HepG2 (cell line): ENCODE data around the gene PANX1. TPM values are rescaled to one million over a fixed set of nuclear protein-coding genes. Genes with fewer than 3 reads are reported as not detected.

Experiments used
- ASH2L ChIP-seq: fragments of 300-600, 200-600 bp; sonication (generic); IDR thresholded peaks from 2 replicates; pipeline ENCODE4 v1.7.0; 2017; ENCODE audit warnings: low read depth, mild to moderate bottlenecking, moderate library complexity, mixed read lengths, low read length; ENCODE audit not compliant: insufficient read length
- GLI4 ChIP-seq: sonication (generic); formaldehyde crosslinking; IDR thresholded peaks from 2 replicates; pipeline ENCODE4 v1.5.1; 2020; ENCODE audit warnings: missing genetic modification reagents, mild to moderate bottlenecking, moderate library complexity, borderline replicate concordance
- MAFK ChIP-seq, 2 experiments: IDR thresholded peaks in 1 of 2; conservative IDR thresholded peaks in 1 of 2; 2 replicates each; pipeline ENCODE4 v1.6.1; 2011; ENCODE audit warnings: improper control_type of control experiment in 2 of 2, low read length in 2 of 2
- MIXL1 ChIP-seq: IDR thresholded peaks from 2 replicates; pipeline ENCODE4 v1.6.1; 2016
- NKX3-1 ChIP-seq: sonication (generic); formaldehyde crosslinking; IDR thresholded peaks from 2 replicates; pipeline ENCODE4 v1.5.0; 2020; ENCODE audit warnings: missing genetic modification reagents
- NR2F1 ChIP-seq, 2 experiments: fragments of 450-650 bp in 1 of 2; formaldehyde crosslinking in 1 of 2; IDR thresholded peaks; 2 replicates each; pipeline versions ENCODE4 v1.5.0 to v1.6.1; 2016 to 2020; ENCODE audit warnings: mild to moderate bottlenecking in 1 of 2, missing compliant biosample characterization in 1 of 2, missing genetic modification reagents in 1 of 2, moderate library complexity in 1 of 2
- PITX1 ChIP-seq: sonication (generic); formaldehyde crosslinking; IDR thresholded peaks from 2 replicates; pipeline ENCODE4 v1.5.1; 2020; ENCODE audit warnings: mild to moderate bottlenecking, missing genetic modification reagents
- PPARG ChIP-seq: conservative IDR thresholded peaks from 2 replicates; pipeline ENCODE4 v1.6.1; 2016; ENCODE audit warnings: missing biosample characterization, missing genetic modification reagents
- RBM22 ChIP-seq: fragments of 200-400 bp; formaldehyde crosslinking; optimal IDR thresholded peaks from 2 replicates; pipeline ENCODE3; 2017; ENCODE audit warnings: mild to moderate bottlenecking, low read length, moderate library complexity
- REPIN1 ChIP-seq: sonication (generic); formaldehyde crosslinking; IDR thresholded peaks from 2 replicates; pipeline ENCODE4 v1.8.0; 2022; ENCODE audit warnings: missing genetic modification reagents, low read depth, mild to moderate bottlenecking, borderline replicate concordance
- ZNF335 ChIP-seq: sonication (generic); formaldehyde crosslinking; IDR thresholded peaks from 2 replicates; pipeline ENCODE4 v1.4.0; 2020; ENCODE audit warnings: missing genetic modification reagents
- polyA plus RNA-seq, 8 experiments: library from polyadenylated mRNA; depleted of rRNA in 3 of 8; stranded (reverse) in 7 of 8; unstranded in 1 of 8; fragments of >200 nt; fragmentation: Illumina TruSeq in 4 of 8; extraction: Trizol in 4 of 8; gene quantifications; 2 replicates each; pipeline versions ENCODE4 v1.2.1 to v1.2.3, GENCODE V29; 2011 to 2016; ENCODE audit warnings: low read depth in 4 of 8, missing spikeins in 1 of 8, mixed read lengths in 1 of 8; ENCODE audit not compliant: insufficient read depth in 1 of 8
- total RNA-seq, 5 experiments: library from RNA; depleted of rRNA; stranded (reverse); fragments of >200 nt; fragmentation: Illumina TruSeq; extraction: Trizol; gene quantifications; 2 replicates each; pipeline ENCODE4 v1.2.3, GENCODE V29; 2016; ENCODE audit warnings: low read depth in 1 of 5
- TF ChIP-seq, protein P1 (sequence below): sonication (generic); formaldehyde crosslinking; conservative IDR thresholded peaks from 2 replicates; pipeline ENCODE4 v1.4.0; 2020; ENCODE audit warnings: missing genetic modification reagents
- TF ChIP-seq, protein P2 (sequence below): sonication (generic); formaldehyde crosslinking; IDR thresholded peaks from 2 replicates; pipeline ENCODE4 v1.5.1; 2020; ENCODE audit warnings: mild to moderate bottlenecking, moderate library complexity, missing genetic modification reagents
- TF ChIP-seq, protein P3 (sequence below): sonication (generic); formaldehyde crosslinking; IDR thresholded peaks from 2 replicates; pipeline ENCODE4 v1.5.1; 2020; ENCODE audit warnings: missing genetic modification reagents, mild to moderate bottlenecking, borderline replicate concordance
- TF ChIP-seq, protein P4 (sequence below), 2 experiments: fragments of 450-650 bp in 1 of 2; sonication (generic) in 1 of 2; formaldehyde crosslinking; IDR thresholded peaks; 2 replicates each; pipeline versions ENCODE4 v1.5.0 to v1.8.0; 2020 to 2022; ENCODE audit warnings: mild to moderate bottlenecking in 1 of 2, missing genetic modification reagents in 1 of 2
- TF ChIP-seq, protein P5 (sequence below): IDR thresholded peaks from 2 replicates; pipeline ENCODE4 v1.6.1; 2016; ENCODE audit warnings: low read depth
- TF ChIP-seq, protein P6 (sequence below): sonication (generic); formaldehyde crosslinking; conservative IDR thresholded peaks from 2 replicates; pipeline ENCODE4 v1.4.0; 2020; ENCODE audit warnings: mild to moderate bottlenecking, missing genetic modification reagents, moderate library complexity

PANX1 gene
- total and polyA plus RNA-seq, 2 of the 13 experiments (the other 11 are each of a cell fraction or from before 2014, with no cell fraction given), result 8.3 to 24.8 TPM

DNA sequence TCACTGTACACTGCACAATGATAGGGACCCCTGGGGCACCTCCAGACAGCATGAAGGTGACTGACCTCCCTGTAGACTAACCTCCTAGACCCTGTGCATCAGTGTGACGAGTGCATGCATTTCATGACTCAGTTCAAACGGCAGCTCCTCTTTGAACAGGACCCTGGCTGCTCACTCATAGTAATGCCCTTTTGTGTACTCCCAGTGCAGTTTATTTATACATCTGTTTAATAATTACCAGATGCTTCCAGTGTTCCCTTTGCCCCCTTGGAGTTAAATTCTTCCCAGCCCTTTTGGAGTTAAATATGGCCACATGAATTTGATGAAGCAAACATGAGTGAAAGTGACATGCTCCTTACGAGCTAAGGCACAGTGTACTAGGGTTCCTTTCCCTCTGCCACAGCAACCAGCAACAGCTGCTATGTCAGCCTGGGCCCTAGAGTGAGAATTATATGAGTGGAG is 72.4 kb downstream of the PANX1 start (continued):
- TF ChIP-seq MAFK (conservative IDR thresholded peaks at IDR 0.05 in 1 of 2, IDR thresholded peaks at IDR 0.05 in 1 of 2; ENCODE audit: low read length in 2 of 2), result peak in 1 of 2 experiments; percentile 34; a peak in 1 of 4 replicates
- TF ChIP-seq RBM22, result no peak
- peak; percentile 64; the same call in 1 of the 2 replicates for TF ChIP-seq MIXL1 (CRISPR knock-in tag)
- TF ChIP-seq, protein P1, sequence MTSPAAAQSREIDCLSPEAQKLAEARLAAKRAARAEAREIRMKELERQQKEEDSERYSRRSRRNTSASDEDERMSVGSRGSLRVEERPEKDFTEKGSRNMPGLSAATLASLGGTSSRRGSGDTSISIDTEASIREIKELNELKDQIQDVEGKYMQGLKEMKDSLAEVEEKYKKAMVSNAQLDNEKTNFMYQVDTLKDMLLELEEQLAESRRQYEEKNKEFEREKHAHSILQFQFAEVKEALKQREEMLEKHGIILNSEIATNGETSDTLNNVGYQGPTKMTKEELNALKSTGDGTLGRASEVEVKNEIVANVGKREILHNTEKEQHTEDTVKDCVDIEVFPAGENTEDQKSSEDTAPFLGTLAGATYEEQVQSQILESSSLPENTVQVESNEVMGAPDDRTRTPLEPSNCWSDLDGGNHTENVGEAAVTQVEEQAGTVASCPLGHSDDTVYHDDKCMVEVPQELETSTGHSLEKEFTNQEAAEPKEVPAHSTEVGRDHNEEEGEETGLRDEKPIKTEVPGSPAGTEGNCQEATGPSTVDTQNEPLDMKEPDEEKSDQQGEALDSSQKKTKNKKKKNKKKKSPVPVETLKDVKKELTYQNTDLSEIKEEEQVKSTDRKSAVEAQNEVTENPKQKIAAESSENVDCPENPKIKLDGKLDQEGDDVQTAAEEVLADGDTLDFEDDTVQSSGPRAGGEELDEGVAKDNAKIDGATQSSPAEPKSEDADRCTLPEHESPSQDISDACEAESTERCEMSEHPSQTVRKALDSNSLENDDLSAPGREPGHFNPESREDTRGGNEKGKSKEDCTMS (CRISPR knock-in tag), result no peak
- TF ChIP-seq, protein P2, sequence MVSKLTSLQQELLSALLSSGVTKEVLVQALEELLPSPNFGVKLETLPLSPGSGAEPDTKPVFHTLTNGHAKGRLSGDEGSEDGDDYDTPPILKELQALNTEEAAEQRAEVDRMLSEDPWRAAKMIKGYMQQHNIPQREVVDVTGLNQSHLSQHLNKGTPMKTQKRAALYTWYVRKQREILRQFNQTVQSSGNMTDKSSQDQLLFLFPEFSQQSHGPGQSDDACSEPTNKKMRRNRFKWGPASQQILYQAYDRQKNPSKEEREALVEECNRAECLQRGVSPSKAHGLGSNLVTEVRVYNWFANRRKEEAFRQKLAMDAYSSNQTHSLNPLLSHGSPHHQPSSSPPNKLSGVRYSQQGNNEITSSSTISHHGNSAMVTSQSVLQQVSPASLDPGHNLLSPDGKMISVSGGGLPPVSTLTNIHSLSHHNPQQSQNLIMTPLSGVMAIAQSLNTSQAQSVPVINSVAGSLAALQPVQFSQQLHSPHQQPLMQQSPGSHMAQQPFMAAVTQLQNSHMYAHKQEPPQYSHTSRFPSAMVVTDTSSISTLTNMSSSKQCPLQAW (CRISPR knock-in tag), result peak; percentile 98
- peak; percentile 27 for TF ChIP-seq ASH2L
- peak; percentile 45; the same call in 1 of the 2 replicates for TF ChIP-seq ZNF335 (CRISPR knock-in tag)
- TF ChIP-seq REPIN1 (CRISPR knock-in tag), result 0 out of 2 replicates have a peak, but pooled peaks have one; percentile 29
- peak; percentile 50; the same call in 1 of the 2 replicates for TF ChIP-seq PPARG (CRISPR knock-in tag)
- TF ChIP-seq, protein P3, sequence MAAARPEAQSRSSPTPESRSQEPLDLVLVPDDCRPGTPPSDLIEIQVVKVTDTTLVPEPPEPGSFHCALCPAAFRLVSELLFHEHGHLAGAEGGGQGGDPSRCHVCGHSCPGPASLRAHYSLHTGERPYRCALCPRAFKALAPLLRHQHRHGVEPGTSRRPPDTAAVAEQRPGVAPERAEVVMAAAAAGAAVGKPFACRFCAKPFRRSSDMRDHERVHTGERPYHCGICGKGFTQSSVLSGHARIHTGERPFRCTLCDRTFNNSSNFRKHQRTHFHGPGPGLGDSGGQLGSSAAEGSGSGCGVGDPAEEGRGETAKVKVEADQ, result 0 out of 2 replicates have a peak, but pooled peaks have one; percentile 60
- peak; percentile 17; the same call in 1 of the 2 replicates for TF ChIP-seq PITX1 (CRISPR knock-in tag)
- TF ChIP-seq, protein P4, sequence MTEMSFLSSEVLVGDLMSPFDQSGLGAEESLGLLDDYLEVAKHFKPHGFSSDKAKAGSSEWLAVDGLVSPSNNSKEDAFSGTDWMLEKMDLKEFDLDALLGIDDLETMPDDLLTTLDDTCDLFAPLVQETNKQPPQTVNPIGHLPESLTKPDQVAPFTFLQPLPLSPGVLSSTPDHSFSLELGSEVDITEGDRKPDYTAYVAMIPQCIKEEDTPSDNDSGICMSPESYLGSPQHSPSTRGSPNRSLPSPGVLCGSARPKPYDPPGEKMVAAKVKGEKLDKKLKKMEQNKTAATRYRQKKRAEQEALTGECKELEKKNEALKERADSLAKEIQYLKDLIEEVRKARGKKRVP (CRISPR knock-in tag; IDR thresholded peaks at IDR 0.05), result peak in 1 of 2 experiments; percentile 74; a peak in 1 of 4 replicates
- peak in 1 of 2 experiments; percentile 74; a peak in 1 of 4 replicates for TF ChIP-seq NR2F1 (CRISPR knock-in tag; IDR thresholded peaks at IDR 0.05)
- TF ChIP-seq NKX3-1 (CRISPR knock-in tag), result no peak
- TF ChIP-seq, protein P5, sequence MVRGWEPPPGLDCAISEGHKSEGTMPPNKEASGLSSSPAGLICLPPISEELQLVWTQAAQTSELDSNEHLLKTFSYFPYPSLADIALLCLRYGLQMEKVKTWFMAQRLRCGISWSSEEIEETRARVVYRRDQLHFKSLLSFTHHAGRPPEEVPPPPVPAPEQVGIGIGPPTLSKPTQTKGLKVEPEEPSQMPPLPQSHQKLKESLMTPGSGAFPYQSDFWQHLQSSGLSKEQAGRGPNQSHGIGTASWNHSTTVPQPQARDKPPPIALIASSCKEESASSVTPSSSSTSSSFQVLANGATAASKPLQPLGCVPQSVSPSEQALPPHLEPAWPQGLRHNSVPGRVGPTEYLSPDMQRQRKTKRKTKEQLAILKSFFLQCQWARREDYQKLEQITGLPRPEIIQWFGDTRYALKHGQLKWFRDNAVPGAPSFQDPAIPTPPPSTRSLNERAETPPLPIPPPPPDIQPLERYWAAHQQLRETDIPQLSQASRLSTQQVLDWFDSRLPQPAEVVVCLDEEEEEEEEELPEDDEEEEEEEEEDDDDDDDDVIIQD (CRISPR knock-in tag), result 0 out of 2 replicates have a peak, but pooled peaks have one; percentile 45
- TF ChIP-seq, protein P6, sequence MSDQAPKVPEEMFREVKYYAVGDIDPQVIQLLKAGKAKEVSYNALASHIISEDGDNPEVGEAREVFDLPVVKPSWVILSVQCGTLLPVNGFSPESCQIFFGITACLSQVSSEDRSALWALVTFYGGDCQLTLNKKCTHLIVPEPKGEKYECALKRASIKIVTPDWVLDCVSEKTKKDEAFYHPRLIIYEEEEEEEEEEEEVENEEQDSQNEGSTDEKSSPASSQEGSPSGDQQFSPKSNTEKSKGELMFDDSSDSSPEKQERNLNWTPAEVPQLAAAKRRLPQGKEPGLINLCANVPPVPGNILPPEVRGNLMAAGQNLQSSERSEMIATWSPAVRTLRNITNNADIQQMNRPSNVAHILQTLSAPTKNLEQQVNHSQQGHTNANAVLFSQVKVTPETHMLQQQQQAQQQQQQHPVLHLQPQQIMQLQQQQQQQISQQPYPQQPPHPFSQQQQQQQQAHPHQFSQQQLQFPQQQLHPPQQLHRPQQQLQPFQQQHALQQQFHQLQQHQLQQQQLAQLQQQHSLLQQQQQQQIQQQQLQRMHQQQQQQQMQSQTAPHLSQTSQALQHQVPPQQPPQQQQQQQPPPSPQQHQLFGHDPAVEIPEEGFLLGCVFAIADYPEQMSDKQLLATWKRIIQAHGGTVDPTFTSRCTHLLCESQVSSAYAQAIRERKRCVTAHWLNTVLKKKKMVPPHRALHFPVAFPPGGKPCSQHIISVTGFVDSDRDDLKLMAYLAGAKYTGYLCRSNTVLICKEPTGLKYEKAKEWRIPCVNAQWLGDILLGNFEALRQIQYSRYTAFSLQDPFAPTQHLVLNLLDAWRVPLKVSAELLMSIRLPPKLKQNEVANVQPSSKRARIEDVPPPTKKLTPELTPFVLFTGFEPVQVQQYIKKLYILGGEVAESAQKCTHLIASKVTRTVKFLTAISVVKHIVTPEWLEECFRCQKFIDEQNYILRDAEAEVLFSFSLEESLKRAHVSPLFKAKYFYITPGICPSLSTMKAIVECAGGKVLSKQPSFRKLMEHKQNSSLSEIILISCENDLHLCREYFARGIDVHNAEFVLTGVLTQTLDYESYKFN (CRISPR knock-in tag), result peak; percentile 88
- TF ChIP-seq GLI4, result no peak
